Astrocyte (in vitro differentiated cells and primary cell): ENCODE measurements around the gene CAMK1G. TPM values are rescaled to one million over a fixed set of nuclear protein-coding genes. Genes with fewer than 3 reads are reported as not detected.

Experiments used
- DNase-seq: peaks from one replicate; pipeline ENCODE4 v3.0.0-alpha.2; 2010; ENCODE audit warnings: low read depth
- FAIRE-seq: peaks from 2 replicates; lab custom pipeline; 2011; peaks lifted over from hg19 to GRCh38; lab: Jason Lieb, UNC
- H2AFZ ChIP-seq: 2 replicates; pipeline ENCODE4 v1.6.0; 2012; ENCODE audit warnings: low read depth, low read length, inconsistent platforms
- H3K27ac ChIP-seq: 2 replicates; pipeline ENCODE4 v1.5.1; 2011; ENCODE audit warnings: low read depth, low read length, inconsistent platforms
- H3K27me3 ChIP-seq: 2 replicates; pipeline ENCODE4 v1.6.0; 2011; ENCODE audit warnings: low read length, inconsistent platforms; ENCODE audit not compliant: insufficient read depth
- H3K36me3 ChIP-seq: 2 replicates; pipeline ENCODE4 v1.5.1; 2011; ENCODE audit warnings: low read length, inconsistent platforms; ENCODE audit not compliant: insufficient read depth
- H3K4me1 ChIP-seq: 2 replicates; pipeline ENCODE4 v1.5.1; 2011; ENCODE audit warnings: low read length, inconsistent platforms; ENCODE audit not compliant: insufficient read depth
- H3K4me2 ChIP-seq: 2 replicates; pipeline ENCODE4 v1.6.0; 2012; ENCODE audit warnings: low read length, inconsistent platforms
- H3K4me3 ChIP-seq: 2 replicates; pipeline ENCODE4 v1.5.1; 2011; ENCODE audit warnings: low read depth, mild to moderate bottlenecking, low read length, inconsistent platforms; ENCODE audit not compliant: insufficient read depth
- H3K79me2 ChIP-seq: 2 replicates; pipeline ENCODE4 v1.6.0; 2012; ENCODE audit warnings: mild to moderate bottlenecking, low read length, inconsistent platforms; ENCODE audit not compliant: insufficient read depth
- H3K9ac ChIP-seq: 2 replicates; pipeline ENCODE4 v1.6.0; 2012; ENCODE audit warnings: mild to moderate bottlenecking, low read length, inconsistent platforms
- H3K9me3 ChIP-seq: 2 replicates; pipeline ENCODE4 v1.5.1; 2012; ENCODE audit warnings: low read depth, mild to moderate bottlenecking, low read length, inconsistent platforms; ENCODE audit not compliant: insufficient read depth
- H4K20me1 ChIP-seq: 2 replicates; pipeline ENCODE4 v1.6.0; 2012; ENCODE audit warnings: low read length, inconsistent platforms; ENCODE audit not compliant: insufficient read depth
- H3K27ac Mint-ChIP-seq: one replicate; pipeline ENCODE4 v1.8.0; 2021; ENCODE audit warnings: mild to moderate bottlenecking, mixed read lengths; ENCODE audit not compliant: unreplicated experiment
- H3K27me3 Mint-ChIP-seq: one replicate; pipeline ENCODE4 v1.8.0; 2021; ENCODE audit warnings: low read depth, mixed read lengths; ENCODE audit not compliant: unreplicated experiment
- H3K36me3 Mint-ChIP-seq: one replicate; pipeline ENCODE4 v1.8.0; 2021; ENCODE audit warnings: low read depth, mixed read lengths; ENCODE audit not compliant: unreplicated experiment
- H3K4me1 Mint-ChIP-seq: one replicate; pipeline ENCODE4 v1.8.0; 2021; ENCODE audit warnings: low read depth, mixed read lengths; ENCODE audit not compliant: unreplicated experiment
- H3K4me3 Mint-ChIP-seq: one replicate; pipeline ENCODE4 v1.8.0; 2021; ENCODE audit warnings: mild to moderate bottlenecking, moderate library complexity, mixed read lengths; ENCODE audit not compliant: unreplicated experiment
- H3K9me3 Mint-ChIP-seq: one replicate; pipeline ENCODE4 v1.8.0; 2021; ENCODE audit warnings: mild to moderate bottlenecking, mixed read lengths; ENCODE audit not compliant: unreplicated experiment
- CTCF ChIP-seq: IDR thresholded peaks from 2 replicates; pipeline ENCODE4 v1.5.1; 2011; ENCODE audit warnings: low read depth, mild to moderate bottlenecking, inconsistent platforms, low read length, moderate library complexity; ENCODE audit not compliant: insufficient read depth
- EZH2 ChIP-seq: IDR thresholded peaks from 2 replicates; pipeline ENCODE4 v1.6.1; 2012; ENCODE audit warnings: mild to moderate bottlenecking, low read length, inconsistent platforms; ENCODE audit not compliant: insufficient read depth
- total RNA-seq: library from RNA; stranded (reverse); gene quantifications from 2 replicates; pipeline ENCODE4 v1.2.1, GENCODE V29; 2021

The CAMK1G gene
- total RNA-seq, 1 donor from 2014 or later, result 0.45 TPM

GRCh38 chr1:209647156-209647555 is 63.6 kb downstream of the CAMK1G start:
- Mint-ChIP-seq H3K4me3 (no peak overlapping the region), H3K27ac (no peak overlapping the region), H3K27me3 (peaks cover 8% of the 10 kb centered on the region), H3K9me3 (no peaks in the 10 kb centered on the region), H3K36me3 (no peaks in the 10 kb centered on the region), H3K4me1 (peaks cover 57% of the 10 kb centered on the region)
- DNase-seq (no peak), FAIRE-seq (peak; percentile 34)
- H3K9me3 ChIP-seq, result no peaks in the 10 kb centered on the region
- no peak overlapping the region for H3K27ac ChIP-seq
- no peak overlapping the region for H3K9ac ChIP-seq
- H2AFZ ChIP-seq, result no peak overlapping the region
- no peak overlapping the region for H3K4me3 ChIP-seq
- no peaks in the 10 kb centered on the region for H3K27me3 ChIP-seq
- TF ChIP-seq EZH2, result no peak
- no peak for TF ChIP-seq CTCF
- H3K36me3 ChIP-seq, result no peaks in the 10 kb centered on the region
- no peaks in the 10 kb centered on the region for H3K79me2 ChIP-seq
- H3K4me2 ChIP-seq, result peak overlapping the region; percentile 20
- H4K20me1 ChIP-seq, result no peaks in the 10 kb centered on the region
- H3K4me1 ChIP-seq, result peaks cover 53% of the 10 kb centered on the region

GRCh38 chr1:209648346-209648745 is 64.8 kb downstream of the CAMK1G start:
- no peaks in the 10 kb centered on the region for H3K9me3 ChIP-seq
- no peaks in the 10 kb centered on the region for H3K36me3 ChIP-seq
- Mint-ChIP-seq H3K27me3 (peaks cover 8% of the 10 kb centered on the region), H3K4me3 (peak overlapping the region; percentile 22), H3K36me3 (no peaks in the 10 kb centered on the region), H3K9me3 (no peaks in the 10 kb centered on the region), H3K4me1 (peaks cover 62% of the 10 kb centered on the region), H3K27ac (no peak overlapping the region)
- DNase-seq (no peak), FAIRE-seq (no peak)
- H3K27me3 ChIP-seq, result no peaks in the 10 kb centered on the region
- H3K4me3 ChIP-seq, result no peak overlapping the region
- no peak overlapping the region for H3K4me2 ChIP-seq
- H4K20me1 ChIP-seq, result no peaks in the 10 kb centered on the region
- no peak overlapping the region for H3K27ac ChIP-seq
- H3K4me1 ChIP-seq, result peaks cover 65% of the 10 kb centered on the region
- H3K79me2 ChIP-seq, result no peaks in the 10 kb centered on the region
- no peak overlapping the region for H3K9ac ChIP-seq
- no peak for TF ChIP-seq CTCF
- TF ChIP-seq EZH2, result no peak
- H2AFZ ChIP-seq, result no peak overlapping the region

GRCh38 chr1:209648931-209649776 is 65.6 kb downstream of the CAMK1G start:
- FAIRE-seq (peak; percentile 98), DNase-seq (peak; percentile 90)
- Histone ChIP-seq H3K27ac (peak overlapping the region; percentile 70), H3K36me3 (no peaks in the 10 kb centered on the region), H3K9ac (peak overlapping the region; percentile 56), H3K79me2 (no peaks in the 10 kb centered on the region), H3K4me2 (peak overlapping the region; percentile 81), H4K20me1 (no peaks in the 10 kb centered on the region), H3K27me3 (no peaks in the 10 kb centered on the region), H3K9me3 (no peaks in the 10 kb centered on the region), H3K4me1 (peaks cover 70% of the 10 kb centered on the region), H3K4me3 (peak overlapping the region; percentile 40), H2AFZ (peak overlapping the region; percentile 27)
- H3K36me3 Mint-ChIP-seq, result no peaks in the 10 kb centered on the region
- H3K9me3 Mint-ChIP-seq, result no peaks in the 10 kb centered on the region
- H3K27me3 Mint-ChIP-seq, result peaks cover 8% of the 10 kb centered on the region
- H3K4me3 Mint-ChIP-seq, result no peak overlapping the region
- TF ChIP-seq EZH2 (no peak), CTCF (no peak)
- peaks cover 68% of the 10 kb centered on the region for H3K4me1 Mint-ChIP-seq
- peak overlapping the region; percentile 35 for H3K27ac Mint-ChIP-seq
